H4 (cell line): ENCODE measurements around the gene ZNF264. TPM values are rescaled to one million over a fixed set of nuclear protein-coding genes. Genes with fewer than 3 reads are reported as not detected.
"Not testable (repeated sequence)": the region's sequence is repeated elsewhere in the genome, so short reads cannot be mapped to it uniquely, and the experiment has no call there.

Experiments
- DNase-seq: peaks from one replicate; pipeline ENCODE4 v3.0.0-alpha.2; 2015; ENCODE audit warnings: low spot score
- total RNA-seq: library from RNA; depleted of rRNA; stranded (reverse); fragments of >200 nt; shearing (Covaris generic); gene quantifications from 2 replicates; pipeline ENCODE4 v1.2.3, GENCODE V29; 2014; rRNA removed

ZNF264 gene
- total RNA-seq, 1 experiment from 2014 or later, result 11.9 TPM

DNA sequence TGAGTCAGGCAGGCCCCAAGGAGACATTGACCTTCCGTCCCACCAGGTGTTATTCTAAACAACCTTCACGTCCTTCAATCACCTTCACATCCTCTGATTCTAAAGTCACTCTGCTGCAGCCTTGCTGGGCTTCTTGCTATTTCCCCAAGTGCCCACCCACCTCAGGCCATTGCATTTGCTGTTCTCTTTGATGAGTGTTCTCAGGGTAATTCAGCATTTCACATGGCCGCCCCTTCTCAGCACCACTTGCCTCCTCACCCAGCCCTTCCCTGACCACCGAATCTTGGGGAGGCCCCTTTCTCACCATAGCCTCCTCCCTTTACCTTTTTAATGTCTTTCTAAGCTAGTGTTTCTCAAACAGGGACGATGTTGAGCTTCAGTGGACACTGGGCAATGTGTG, 53.8 kb downstream of the ZNF264 start:
- DNase-seq, result no peak

DNA sequence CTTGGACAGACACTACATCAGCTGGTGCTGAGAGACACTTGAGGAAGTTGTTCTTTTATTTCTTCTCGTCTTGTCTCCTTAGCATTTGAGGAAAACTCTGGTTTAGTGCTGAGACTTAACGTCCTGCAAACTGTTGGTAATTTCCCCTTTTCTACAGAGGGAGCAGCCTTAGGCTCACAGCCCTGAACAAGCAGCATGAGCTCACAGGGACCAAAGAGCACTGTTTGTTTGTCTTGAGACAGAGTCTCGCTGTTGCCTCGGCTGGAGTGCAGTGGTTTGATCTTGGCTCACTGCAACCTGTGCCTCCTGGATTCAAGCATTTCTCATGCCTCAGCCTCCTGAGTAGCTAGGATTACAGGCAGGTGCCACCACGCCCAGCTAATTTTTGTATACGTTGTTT, 54.7 kb downstream of the ZNF264 start:
- DNase-seq, result no peak

DNA sequence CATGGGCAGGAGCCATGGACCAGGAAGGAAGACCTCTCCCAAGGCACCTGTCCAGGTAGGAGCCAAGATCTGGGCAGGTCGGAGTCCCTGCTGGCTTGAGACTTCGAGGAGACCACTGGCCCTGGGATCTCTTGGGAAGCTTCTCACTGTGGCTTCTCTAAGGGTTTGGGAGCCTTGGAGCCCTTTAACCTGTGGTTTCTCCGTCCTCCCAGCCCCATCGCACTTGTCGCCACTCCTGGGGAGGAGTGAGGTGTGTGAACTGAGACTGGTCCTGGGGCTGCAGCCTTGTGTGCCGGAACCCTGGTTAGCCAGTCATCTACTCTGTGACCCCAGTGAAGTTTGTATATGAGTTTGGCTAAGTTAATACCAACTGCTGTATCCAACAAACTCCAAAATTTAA, 57.3 kb downstream of the ZNF264 start:
- no peak for DNase-seq

DNA sequence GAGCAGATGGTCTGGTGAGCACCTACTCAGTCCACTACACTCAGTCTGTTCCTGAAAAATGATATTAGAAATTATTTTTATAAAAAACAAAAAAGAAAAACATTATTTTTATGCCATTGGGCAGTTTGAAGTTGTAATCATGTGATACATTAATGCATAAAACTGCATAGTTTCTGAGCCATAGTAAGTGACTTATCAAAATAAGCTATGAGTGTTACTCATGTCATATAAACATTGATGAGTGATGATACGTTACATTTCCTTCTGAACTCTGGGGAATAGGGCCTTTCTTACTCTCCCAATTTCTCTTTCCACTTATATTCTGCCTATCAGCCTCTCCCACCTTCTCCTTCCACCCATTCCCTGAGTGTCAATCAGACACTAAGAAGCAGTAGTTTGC, 58.0 kb downstream of the ZNF264 start:
- DNase-seq, result no peak

DNA sequence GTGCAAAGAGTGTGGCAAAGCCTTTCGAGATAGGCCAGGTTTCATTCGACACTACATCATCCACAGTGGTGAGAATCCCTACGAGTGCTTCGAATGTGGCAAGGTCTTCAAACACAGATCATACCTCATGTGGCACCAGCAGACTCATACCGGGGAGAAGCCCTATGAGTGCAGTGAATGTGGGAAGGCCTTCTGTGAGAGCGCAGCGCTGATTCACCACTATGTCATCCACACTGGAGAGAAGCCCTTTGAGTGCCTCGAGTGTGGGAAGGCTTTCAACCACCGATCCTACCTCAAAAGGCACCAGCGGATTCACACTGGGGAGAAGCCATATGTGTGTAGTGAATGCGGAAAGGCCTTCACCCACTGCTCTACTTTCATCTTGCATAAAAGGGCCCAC, 62.5 kb downstream of the ZNF264 start:
- not testable (repeated sequence) for DNase-seq

DNA sequence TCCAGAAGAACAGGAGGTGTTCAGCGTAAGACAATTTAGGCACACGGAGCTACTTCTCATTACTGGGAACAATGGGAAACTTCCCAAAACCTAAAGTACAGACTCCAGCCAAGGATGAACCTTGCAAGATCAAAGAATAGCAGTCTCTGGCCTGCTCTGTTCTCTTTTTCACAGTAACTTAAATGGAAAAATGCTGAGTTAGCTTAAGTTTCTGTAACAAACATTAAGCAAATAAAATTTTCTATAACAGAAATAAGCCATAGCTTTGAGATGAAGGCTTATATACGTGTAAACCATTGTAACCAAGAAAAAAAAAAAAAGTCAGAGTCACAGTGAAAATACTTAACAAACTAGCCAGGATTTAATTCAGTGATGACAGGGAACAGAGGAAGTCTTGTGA, 70.7 kb downstream of the ZNF264 start:
- DNase-seq, result no peak

DNA sequence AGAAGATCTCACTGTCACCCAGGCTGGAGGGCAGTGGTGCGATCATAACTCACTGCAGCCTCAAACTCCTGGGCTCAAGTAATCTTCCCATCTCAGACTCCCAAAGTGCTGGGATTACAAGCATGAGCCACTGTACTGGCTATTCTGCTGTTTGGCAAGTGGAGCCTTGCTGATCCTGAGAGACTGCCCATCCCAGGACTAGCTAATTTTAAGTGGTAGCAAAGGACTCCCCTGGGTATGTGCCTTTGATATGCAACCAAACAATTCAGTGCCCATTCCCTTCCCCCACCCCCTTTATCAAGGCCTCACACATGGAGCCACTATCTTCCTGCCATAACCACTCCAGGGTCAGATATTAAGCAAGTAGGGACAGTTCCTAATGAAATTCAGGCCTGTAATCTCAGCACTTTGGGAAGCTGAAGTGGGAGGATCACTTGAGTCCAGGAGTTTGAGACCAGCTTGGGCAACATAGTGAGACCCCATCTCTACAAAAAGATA, 72.0 kb downstream of the ZNF264 start:
- no peak for DNase-seq

DNA sequence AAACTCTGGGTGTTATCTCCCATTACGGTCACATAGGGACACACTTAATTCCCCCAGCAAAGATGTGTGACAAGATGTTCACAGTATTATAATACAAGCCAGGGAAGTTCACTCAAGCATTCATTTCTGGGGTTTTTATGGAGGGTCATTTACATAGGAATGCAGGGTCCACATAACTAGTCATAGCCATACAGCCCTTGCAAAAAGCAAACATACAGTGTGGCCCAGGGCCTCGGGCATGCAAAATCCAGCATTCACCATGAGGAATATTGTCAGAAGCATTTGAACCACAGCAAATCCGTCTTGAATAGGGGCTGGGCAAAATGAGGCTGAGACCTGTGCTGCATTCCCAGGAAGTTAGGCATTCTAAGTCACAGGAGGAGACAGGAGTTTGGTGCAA, 76.0 kb downstream of the ZNF264 start:
- no peak for DNase-seq

DNA sequence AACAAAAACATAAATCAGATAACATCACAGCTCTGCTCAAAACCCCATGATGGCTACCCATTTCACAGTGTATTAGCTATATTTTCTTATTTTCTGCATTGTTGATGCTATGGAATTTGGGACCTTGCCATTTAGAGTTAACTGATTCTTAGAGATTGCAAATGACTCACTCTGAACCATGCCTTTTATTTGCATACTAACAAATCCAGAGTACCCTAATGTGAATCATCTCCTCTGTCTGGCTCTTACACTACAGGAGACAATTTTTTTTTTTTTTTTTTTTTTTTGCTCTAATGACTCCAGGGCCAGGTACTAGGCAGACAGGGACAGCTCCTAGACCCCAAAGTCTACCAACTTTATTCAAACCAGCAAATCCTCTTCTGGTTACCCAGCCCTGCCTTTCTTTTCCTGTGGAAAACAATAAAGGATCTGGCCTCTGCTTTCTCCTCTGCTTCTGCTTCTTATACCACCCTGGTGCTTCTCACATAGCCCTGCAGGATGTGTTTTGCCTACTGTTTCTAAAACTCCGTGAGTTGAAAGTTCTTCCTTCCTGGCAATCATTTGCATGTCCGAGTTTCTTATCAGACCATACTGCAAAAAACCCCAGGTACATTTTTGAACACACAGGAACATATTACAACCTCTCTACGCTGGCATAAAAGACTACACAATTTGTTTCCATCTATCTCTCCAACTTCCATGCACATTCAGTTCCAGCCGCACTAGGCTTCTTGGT, 78.4 kb downstream of the ZNF264 start:
- peak; percentile 40 for DNase-seq

DNA sequence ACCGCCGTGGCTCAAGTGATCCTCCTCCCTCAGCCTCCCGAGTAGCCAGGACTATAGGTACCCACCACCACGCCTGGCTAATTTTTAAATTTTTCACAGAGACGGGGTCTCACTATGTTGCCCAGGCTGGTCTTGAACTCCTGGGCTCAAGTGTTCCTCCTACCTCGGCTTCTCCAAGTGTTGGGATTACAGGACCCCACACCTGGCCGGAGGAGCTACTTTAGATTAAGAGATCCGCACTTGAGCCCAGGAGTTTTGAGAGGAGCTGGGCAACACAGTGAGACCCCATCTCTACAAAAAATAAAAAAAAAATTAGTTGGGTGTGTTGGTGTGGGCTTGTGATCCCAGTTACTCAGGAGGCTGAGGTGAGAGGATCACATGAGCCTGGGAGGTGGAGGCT, 80.0 kb downstream of the ZNF264 start:
- DNase-seq, result no peak

Other genes starting within 250 kb of the ZNF264 start
- not detected in 2 replicates for gene USP29, start 71.5 kb upstream of the ZNF264 start, total RNA-seq
- not detected in 2 replicates for gene ZIM3, start 46.3 kb upstream of the ZNF264 start, total RNA-seq
- 0.08 TPM in 1 of 2 replicates, not detected in the other for gene DUXA, start 24.0 kb upstream of the ZNF264 start, total RNA-seq
- 1.2 and 1.3 TPM in 2 replicates for gene AURKC, start 39.5 kb downstream of the ZNF264 start, total RNA-seq
- gene ZNF805, start 49.1 kb downstream of the ZNF264 start, total RNA-seq, result 6.1 and 7.8 TPM in 2 replicates
- gene ZNF460, start 89.0 kb downstream of the ZNF264 start, total RNA-seq, result 29.7 and 30.4 TPM in 2 replicates
- 6.9 and 7.7 TPM in 2 replicates for gene ZNF543, start 129.0 kb downstream of the ZNF264 start, total RNA-seq
- 9.4 and 11.4 TPM in 2 replicates for gene ZNF304, start 159.8 kb downstream of the ZNF264 start, total RNA-seq
- gene TRAPPC2B, start 172.1 kb downstream of the ZNF264 start, total RNA-seq, result 38.7 and 39.0 TPM in 2 replicates
- 1.8 and 3.6 TPM in 2 replicates for gene ZNF547, start 172.1 kb downstream of the ZNF264 start, total RNA-seq
- 15.0 and 20.7 TPM in 2 replicates for gene ZNF548, start 198.4 kb downstream of the ZNF264 start, total RNA-seq
- 3.1 and 4.5 TPM in 2 replicates for gene ZNF17, start 219.7 kb downstream of the ZNF264 start, total RNA-seq
- gene ZNF749, start 243.8 kb downstream of the ZNF264 start, total RNA-seq, result 9.8 and 17.1 TPM in 2 replicates